LoVo (cell line): ENCODE results near the gene SMIM23.
"Not testable (repeated sequence)": the region's sequence is repeated elsewhere in the genome, so short reads cannot be mapped to it uniquely, and the experiment has no call there.

ENCODE experiments used
- DNase-seq: peaks from one replicate; pipeline ENCODE4 v3.0.0-alpha.2; 2016; ENCODE audit warnings: low spot score

The SMIM23 gene

GRCh38 chr5:171773106-171773505 lies 12.5 kb upstream of the SMIM23 start:
- no peak for DNase-seq

DNA sequence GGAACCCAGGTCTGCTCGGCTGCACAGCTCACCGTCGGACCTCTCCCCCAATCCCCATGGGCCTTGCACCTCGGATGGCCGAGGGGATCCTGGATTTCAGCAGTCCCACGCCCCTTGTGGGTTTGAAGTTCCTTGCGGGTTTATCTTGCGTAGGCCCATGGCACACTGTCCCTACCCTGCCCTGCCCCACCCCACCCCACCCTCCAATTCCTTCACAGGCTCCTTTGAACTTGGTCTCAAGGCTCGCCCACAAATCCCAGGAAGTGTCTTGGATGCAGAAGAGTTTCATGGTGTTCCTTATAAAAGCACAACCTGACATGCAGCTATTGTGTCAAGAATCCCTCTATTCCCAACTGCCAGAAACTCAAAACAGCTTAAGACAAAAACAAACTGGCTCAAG lies 11.2 kb upstream of the SMIM23 start:
- DNase-seq, result peak; percentile 37

DNA sequence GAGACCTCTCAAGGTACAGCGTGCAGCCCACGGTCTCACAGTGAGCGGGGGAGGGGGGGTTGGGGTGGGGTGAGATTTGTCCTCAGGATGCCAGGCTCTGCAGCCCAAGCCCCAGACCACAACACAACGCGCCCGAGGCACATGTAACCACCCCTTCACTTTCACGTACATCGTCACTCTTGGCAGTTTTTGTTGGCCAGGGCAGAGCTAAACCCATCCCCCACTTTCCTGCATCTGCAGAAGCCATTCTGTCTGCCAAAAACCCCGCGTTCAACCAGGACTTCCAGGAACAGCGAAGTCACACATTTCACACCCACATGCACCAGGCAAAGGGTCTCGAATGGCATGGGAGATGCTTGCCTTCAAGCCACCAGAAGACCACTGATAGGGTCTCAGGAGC lies 9.4 kb upstream of the SMIM23 start:
- DNase-seq, result no peak

GRCh38 chr5:171776770-171777759 lies 8.6 kb upstream of the SMIM23 start:
- DNase-seq, result no peak

DNA sequence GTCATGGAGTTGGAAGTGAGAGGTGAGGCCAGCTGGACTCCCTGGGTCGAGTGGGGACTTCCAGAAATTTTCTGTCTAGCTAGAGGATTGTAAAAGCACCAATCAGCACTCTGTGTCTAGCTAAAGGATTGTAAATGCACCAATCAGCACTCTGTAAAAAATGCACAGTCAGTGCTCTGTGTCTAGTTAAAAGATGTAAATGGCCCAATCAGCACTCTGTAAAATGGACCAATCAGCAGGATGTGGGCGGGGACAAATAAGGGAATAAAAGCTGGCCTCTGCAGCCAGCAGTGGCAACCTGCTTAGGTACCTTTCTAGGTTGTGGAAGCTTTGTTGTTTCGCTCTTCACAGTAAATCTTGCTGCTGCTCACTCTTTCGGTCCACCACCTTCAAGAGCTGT lies 3.9 kb upstream of the SMIM23 start:
- DNase-seq, result not testable (repeated sequence)

DNA sequence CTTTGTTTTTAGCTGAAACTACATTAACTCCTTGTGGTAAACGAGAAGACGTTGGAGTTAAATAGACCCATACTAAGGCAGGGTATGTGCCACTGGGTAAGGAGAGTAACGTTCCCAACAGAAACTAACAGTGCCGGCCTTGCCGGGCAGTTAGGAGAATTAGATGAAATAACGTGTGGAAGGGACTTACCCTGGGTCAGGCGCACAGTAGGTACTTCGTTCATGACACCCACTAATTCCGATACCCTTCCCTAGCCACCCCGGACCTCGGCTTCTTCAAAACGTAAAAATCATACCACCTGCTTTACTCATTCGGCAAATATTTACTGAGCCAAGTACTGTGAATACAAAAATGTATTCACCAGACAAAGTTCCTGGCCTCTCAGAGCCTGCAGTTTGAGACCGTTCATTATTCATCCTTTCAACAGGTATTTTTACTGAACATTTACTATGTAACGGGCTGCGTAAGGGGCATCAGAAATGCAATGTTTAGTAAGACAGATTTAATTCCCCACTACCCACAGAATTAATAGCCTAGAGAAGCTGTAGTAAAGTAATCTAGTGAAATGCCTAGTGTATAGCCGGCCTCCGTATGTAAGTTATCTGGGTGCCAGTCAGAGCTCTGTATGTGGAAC lies 3.2 kb upstream of the SMIM23 start:
- DNase-seq, result no peak

- DNase-seq, result no peak
These were observed 2.6 kb upstream of the SMIM23 start for GRCh38 chr5:171783051-171783450.

- no peak for DNase-seq
These were observed 3.7 kb downstream of the SMIM23 start for GRCh38 chr5:171789353-171789752.

- no peak for DNase-seq
These were observed 4.8 kb downstream of the SMIM23 start for GRCh38 chr5:171790408-171790807.

GRCh38 chr5:171794470-171794960 lies 8.9 kb downstream of the SMIM23 start:
- DNase-seq, result no peak

- DNase-seq, result no peak
These were observed 9.8 kb downstream of the SMIM23 start for GRCh38 chr5:171795381-171795780.

DNA sequence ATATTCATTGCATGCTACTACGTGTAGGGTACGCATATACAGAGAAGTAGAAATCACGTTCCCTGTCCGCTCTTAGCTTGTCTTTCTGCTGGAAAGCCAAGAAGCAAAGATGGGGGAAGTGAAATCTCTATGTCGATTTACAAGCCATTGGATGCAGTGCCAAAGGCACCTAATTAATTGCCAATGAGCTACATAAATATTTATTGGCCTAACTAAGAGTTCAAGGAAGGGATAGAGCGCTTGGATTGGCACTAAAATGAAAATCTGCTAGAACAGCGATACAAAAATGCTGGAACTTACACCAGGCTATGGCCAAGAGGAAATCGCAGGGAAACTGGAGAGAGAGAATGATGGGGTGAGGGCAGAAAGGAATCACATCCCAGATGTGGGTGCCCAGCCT lies 10.8 kb downstream of the SMIM23 start:
- no peak for DNase-seq

- DNase-seq, result no peak
These were observed 11.9 kb downstream of the SMIM23 start for GRCh38 chr5:171797543-171797942.

DNA sequence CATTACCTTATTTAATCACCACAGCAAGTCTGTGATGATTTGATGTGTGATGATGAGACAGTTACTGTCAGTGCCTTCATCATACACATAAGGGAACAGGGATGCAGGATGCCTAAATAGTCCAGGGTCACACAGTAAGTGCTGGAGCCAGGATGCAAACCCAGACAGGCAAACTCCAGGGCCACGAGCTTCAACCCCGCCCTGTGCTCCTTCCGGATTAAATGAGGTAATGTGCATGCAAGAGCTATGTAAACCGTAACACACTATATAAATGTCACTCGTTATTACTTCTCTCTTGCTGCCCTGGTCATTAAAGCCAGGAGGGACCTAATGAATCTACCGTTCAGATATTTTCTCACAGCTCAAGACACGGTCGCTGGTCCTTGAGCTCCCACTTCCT lies 12.8 kb downstream of the SMIM23 start:
- no peak for DNase-seq

DNA sequence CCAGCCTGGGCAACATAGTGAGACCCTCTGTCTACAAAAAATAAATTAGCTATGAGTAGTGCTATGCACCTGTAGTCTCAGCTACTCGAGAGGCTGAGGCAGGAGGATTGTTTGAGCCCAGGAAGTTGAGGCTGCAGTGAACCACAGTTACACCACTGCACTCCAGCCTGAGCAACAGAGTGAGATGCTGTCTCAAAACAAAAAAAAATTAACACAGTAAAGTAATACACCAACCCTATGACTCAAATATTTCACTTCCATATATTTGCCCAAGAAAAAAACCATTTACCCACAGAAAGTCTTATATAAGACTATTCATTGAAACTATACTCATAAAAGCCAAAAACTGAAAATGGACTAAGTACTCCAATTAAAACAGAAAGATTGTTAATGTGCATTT lies 16.2 kb downstream of the SMIM23 start:
- no peak for DNase-seq

DNA sequence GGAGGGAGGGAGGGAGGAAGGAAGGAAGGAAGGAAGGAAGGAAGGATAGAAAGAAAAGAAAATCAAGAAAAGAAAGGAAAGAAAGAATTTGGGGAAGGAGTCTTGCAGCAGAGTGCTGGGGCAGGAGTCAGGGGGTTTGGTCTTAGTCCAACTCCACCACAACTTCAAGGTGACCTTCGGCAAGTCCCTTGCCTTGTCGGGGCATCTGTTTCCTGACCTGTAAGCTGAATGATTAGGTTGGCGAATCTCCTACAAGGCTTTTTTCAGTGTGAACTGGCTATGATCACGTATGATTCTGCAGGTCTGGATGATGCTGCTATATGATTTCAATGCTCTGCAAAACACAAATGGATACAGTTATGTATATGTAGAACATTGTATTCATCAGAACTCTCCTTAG lies 20.1 kb downstream of the SMIM23 start:
- DNase-seq, result no peak

- no peak for DNase-seq
These were observed 21.5 kb downstream of the SMIM23 start for GRCh38 chr5:171806976-171807747.

GRCh38 chr5:171808453-171808852 lies 22.8 kb downstream of the SMIM23 start:
- no peak for DNase-seq

- no peak for DNase-seq
These were observed 23.3 kb downstream of the SMIM23 start for GRCh38 chr5:171808951-171809350.

DNA sequence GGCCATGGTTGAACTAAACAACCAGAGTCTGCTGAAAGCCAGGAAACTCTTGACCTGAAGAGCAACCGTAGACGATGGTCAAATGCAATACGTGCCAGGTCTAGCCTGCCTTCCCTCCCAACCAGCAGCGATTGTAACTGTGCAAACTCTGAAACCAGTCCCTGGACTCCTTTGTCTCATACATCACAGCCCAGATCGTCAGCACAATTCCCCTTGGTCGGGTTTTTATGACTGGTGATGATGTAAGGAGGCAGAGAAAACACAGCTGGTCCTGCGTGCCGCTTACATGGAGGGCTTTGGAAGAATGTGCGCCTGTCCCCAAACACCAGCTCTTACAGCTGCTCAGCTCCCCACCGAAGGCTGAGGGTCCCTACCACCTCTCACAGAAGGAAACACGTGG lies 24.6 kb downstream of the SMIM23 start:
- DNase-seq, result no peak

- DNase-seq, result no peak
These were observed 27.7 kb downstream of the SMIM23 start for GRCh38 chr5:171813270-171813669.

- DNase-seq, result no peak
These were observed 28.3 kb downstream of the SMIM23 start for GRCh38 chr5:171813813-171814490.
